HepG2 (cell line): Measurements from ENCODE around the gene CDC6. TPM values are rescaled to one million over a fixed set of nuclear protein-coding genes. Genes with fewer than 3 reads are reported as not detected.

Experiments used
- BRD4 ChIP-seq: sonication (generic); formaldehyde crosslinking; IDR thresholded peaks from 2 replicates; pipeline ENCODE4 v1.4.0; 2020; ENCODE audit warnings: missing genetic modification reagents
- HDAC2 ChIP-seq: sonication (generic); formaldehyde crosslinking; IDR thresholded peaks from 2 replicates; pipeline ENCODE4 v1.4.0; 2020; ENCODE audit warnings: missing genetic modification reagents
- HES4 ChIP-seq: sonication (generic); formaldehyde crosslinking; IDR thresholded peaks from 2 replicates; pipeline ENCODE4 v1.9.0; 2021; ENCODE audit warnings: mild to moderate bottlenecking, missing genetic modification reagents, borderline replicate concordance
- MEIS2 ChIP-seq: sonication (generic); formaldehyde crosslinking; IDR thresholded peaks from 2 replicates; pipeline ENCODE4 v1.9.0; 2021; ENCODE audit warnings: mild to moderate bottlenecking, missing genetic modification reagents
- PRMT3 ChIP-seq: sonication (generic); formaldehyde crosslinking; IDR thresholded peaks from 2 replicates; pipeline ENCODE4 v1.8.1; 2022; ENCODE audit warnings: low read depth, mild to moderate bottlenecking, moderate library complexity, missing genetic modification reagents, borderline replicate concordance
- YEATS2 ChIP-seq: sonication (generic); formaldehyde crosslinking; IDR thresholded peaks from 2 replicates; pipeline ENCODE4 v1.4.0; 2020; ENCODE audit warnings: missing genetic modification reagents, borderline replicate concordance
- ZFP1 ChIP-seq: IDR thresholded peaks from 2 replicates; pipeline ENCODE4 v1.6.1; 2016
- ZFYVE20 ChIP-seq: sonication (generic); formaldehyde crosslinking; IDR thresholded peaks from 2 replicates; pipeline ENCODE4 v1.8.0; 2023; ENCODE audit warnings: low read depth, mild to moderate bottlenecking, moderate library complexity, missing genetic modification reagents, borderline replicate concordance
- ZNF34 ChIP-seq: sonication (generic); formaldehyde crosslinking; IDR thresholded peaks from 2 replicates; pipeline ENCODE4 v1.4.0; 2020; ENCODE audit warnings: mild to moderate bottlenecking, missing genetic modification reagents, borderline replicate concordance
- ZNF570 ChIP-seq: sonication (generic); formaldehyde crosslinking; IDR thresholded peaks from 2 replicates; pipeline ENCODE4 v1.4.0; 2020; ENCODE audit warnings: mild to moderate bottlenecking, missing genetic modification reagents, borderline replicate concordance
- ZNF720 ChIP-seq: sonication (generic); formaldehyde crosslinking; IDR thresholded peaks from 2 replicates; pipeline ENCODE4 v1.4.0; 2020; ENCODE audit warnings: missing genetic modification reagents
- polyA plus RNA-seq, 8 experiments: library from polyadenylated mRNA; depleted of rRNA in 3 of 8; stranded (reverse) in 7 of 8; unstranded in 1 of 8; fragments of >200 nt; fragmentation: Illumina TruSeq in 4 of 8; extraction: Trizol in 4 of 8; gene quantifications; 2 replicates each; pipeline versions ENCODE4 v1.2.1 to v1.2.3, GENCODE V29; 2011 to 2016; ENCODE audit warnings: low read depth in 4 of 8, missing spikeins in 1 of 8, mixed read lengths in 1 of 8; ENCODE audit not compliant: insufficient read depth in 1 of 8
- total RNA-seq, 5 experiments: library from RNA; depleted of rRNA; stranded (reverse); fragments of >200 nt; fragmentation: Illumina TruSeq; extraction: Trizol; gene quantifications; 2 replicates each; pipeline ENCODE4 v1.2.3, GENCODE V29; 2016; ENCODE audit warnings: low read depth in 1 of 5
- TF ChIP-seq, protein P1 (sequence below): sonication (generic); formaldehyde crosslinking; conservative IDR thresholded peaks from 2 replicates; pipeline ENCODE4 v1.5.0; 2020; ENCODE audit warnings: missing genetic modification reagents
- TF ChIP-seq, protein P2 (sequence below): sonication (generic); formaldehyde crosslinking; IDR thresholded peaks from 2 replicates; pipeline ENCODE4 v1.4.0; 2020; ENCODE audit warnings: missing genetic modification reagents, borderline replicate concordance
- TF ChIP-seq, protein P3 (sequence below): sonication (generic); formaldehyde crosslinking; IDR thresholded peaks from 2 replicates; pipeline ENCODE4 v1.5.0; 2020; ENCODE audit warnings: mild to moderate bottlenecking, missing genetic modification reagents
- TF ChIP-seq, protein P4 (sequence below): sonication (generic); formaldehyde crosslinking; IDR thresholded peaks from 2 replicates; pipeline ENCODE4 v1.4.0; 2020; ENCODE audit warnings: missing genetic modification reagents
- TF ChIP-seq, protein P5 (sequence below): fragments of 450-650 bp; IDR thresholded peaks from 2 replicates; pipeline ENCODE4 v1.6.1; 2017; ENCODE audit warnings: mild to moderate bottlenecking
- TF ChIP-seq, protein P6 (sequence below): IDR thresholded peaks from 2 replicates; pipeline ENCODE4 v1.6.1; 2012; ENCODE audit warnings: low read depth, low read length, improper control_type of control experiment

CDC6 gene
- total and polyA plus RNA-seq, 2 of the 13 experiments (the other 11 are each of a cell fraction or from before 2014, with no cell fraction given), result 17.4 to 114 TPM

DNA sequence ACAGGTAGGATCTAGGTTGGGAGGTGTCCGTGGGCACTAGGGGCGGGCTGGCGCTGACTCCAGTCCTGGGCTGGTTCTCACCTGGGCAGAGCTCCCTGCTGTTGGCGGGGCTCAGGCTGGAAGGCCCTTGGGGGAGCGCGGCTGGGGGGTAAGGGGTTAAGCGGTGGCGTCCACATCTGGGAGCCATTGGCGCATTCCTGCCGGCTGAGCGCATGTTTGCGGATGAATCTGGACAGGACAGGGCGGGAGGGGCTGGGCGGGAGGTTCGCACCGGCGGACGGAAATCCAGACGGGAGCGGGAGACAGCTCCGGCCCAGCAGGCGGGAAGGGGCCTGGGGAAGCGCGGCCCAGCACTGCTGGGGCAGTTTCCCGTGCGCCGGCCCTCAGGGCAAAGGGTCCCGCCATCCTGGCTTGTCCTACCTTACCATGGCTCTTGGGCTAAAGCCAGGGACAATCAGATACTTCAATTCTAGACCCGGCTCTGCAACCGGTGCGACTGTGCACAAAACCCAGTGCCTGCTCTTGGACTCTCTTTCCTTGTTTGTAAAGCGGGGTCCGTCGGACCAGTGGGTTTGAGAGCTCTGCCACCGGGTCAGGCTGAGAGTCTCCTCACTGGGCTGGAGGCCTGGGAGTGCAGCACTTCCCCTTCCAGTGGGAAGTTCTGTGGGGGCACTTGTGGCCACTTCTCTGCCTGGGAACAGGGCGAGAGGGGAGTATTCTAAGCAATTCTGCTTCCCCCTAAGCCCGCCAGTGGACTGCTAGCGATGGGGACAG, 29.1 kb downstream of the CDC6 start (continued):
- TF ChIP-seq, protein P1, sequence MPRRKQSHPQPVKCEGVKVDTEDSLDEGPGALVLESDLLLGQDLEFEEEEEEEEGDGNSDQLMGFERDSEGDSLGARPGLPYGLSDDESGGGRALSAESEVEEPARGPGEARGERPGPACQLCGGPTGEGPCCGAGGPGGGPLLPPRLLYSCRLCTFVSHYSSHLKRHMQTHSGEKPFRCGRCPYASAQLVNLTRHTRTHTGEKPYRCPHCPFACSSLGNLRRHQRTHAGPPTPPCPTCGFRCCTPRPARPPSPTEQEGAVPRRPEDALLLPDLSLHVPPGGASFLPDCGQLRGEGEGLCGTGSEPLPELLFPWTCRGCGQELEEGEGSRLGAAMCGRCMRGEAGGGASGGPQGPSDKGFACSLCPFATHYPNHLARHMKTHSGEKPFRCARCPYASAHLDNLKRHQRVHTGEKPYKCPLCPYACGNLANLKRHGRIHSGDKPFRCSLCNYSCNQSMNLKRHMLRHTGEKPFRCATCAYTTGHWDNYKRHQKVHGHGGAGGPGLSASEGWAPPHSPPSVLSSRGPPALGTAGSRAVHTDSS, result no peak
- TF ChIP-seq PRMT3, result no peak
- TF ChIP-seq ZNF570 (CRISPR knock-in tag), result 0 out of 2 replicates have a peak, but pooled peaks have one; percentile 67
- peak; percentile 54; the same call in 1 of the 2 replicates for TF ChIP-seq YEATS2 (CRISPR knock-in tag)
- TF ChIP-seq ZNF34, result no peak
- no peak; the same call in 1 of the 2 replicates for TF ChIP-seq HDAC2 (CRISPR knock-in tag)
- peak; percentile 54; the same call in 1 of the 2 replicates for TF ChIP-seq HES4 (CRISPR knock-in tag)
- TF ChIP-seq, protein P2, sequence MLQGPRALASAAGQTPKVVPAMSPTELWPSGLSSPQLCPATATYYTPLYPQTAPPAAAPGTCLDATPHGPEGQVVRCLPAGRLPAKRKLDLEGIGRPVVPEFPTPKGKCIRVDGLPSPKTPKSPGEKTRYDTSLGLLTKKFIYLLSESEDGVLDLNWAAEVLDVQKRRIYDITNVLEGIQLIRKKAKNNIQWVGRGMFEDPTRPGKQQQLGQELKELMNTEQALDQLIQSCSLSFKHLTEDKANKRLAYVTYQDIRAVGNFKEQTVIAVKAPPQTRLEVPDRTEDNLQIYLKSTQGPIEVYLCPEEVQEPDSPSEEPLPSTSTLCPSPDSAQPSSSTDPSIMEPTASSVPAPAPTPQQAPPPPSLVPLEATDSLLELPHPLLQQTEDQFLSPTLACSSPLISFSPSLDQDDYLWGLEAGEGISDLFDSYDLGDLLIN (CRISPR knock-in tag), result peak; percentile 47; the same call in 1 of the 2 replicates
- TF ChIP-seq, protein P3, sequence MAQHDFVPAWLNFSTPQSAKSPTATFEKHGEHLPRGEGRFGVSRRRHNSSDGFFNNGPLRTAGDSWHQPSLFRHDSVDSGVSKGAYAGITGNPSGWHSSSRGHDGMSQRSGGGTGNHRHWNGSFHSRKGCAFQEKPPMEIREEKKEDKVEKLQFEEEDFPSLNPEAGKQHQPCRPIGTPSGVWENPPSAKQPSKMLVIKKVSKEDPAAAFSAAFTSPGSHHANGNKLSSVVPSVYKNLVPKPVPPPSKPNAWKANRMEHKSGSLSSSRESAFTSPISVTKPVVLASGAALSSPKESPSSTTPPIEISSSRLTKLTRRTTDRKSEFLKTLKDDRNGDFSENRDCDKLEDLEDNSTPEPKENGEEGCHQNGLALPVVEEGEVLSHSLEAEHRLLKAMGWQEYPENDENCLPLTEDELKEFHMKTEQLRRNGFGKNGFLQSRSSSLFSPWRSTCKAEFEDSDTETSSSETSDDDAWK (CRISPR knock-in tag), result no peak
- no peak for TF ChIP-seq ZNF720
- TF ChIP-seq ZFP1 (CRISPR knock-in tag), result no peak
- TF ChIP-seq, protein P4, sequence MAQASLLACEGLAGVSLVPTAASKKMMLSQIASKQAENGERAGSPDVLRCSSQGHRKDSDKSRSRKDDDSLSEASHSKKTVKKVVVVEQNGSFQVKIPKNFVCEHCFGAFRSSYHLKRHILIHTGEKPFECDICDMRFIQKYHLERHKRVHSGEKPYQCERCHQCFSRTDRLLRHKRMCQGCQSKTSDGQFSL (CRISPR knock-in tag), result peak; percentile 79
- TF ChIP-seq, protein P5, sequence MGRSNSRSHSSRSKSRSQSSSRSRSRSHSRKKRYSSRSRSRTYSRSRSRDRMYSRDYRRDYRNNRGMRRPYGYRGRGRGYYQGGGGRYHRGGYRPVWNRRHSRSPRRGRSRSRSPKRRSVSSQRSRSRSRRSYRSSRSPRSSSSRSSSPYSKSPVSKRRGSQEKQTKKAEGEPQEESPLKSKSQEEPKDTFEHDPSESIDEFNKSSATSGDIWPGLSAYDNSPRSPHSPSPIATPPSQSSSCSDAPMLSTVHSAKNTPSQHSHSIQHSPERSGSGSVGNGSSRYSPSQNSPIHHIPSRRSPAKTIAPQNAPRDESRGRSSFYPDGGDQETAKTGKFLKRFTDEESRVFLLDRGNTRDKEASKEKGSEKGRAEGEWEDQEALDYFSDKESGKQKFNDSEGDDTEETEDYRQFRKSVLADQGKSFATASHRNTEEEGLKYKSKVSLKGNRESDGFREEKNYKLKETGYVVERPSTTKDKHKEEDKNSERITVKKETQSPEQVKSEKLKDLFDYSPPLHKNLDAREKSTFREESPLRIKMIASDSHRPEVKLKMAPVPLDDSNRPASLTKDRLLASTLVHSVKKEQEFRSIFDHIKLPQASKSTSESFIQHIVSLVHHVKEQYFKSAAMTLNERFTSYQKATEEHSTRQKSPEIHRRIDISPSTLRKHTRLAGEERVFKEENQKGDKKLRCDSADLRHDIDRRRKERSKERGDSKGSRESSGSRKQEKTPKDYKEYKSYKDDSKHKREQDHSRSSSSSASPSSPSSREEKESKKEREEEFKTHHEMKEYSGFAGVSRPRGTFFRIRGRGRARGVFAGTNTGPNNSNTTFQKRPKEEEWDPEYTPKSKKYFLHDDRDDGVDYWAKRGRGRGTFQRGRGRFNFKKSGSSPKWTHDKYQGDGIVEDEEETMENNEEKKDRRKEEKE, result no peak
- 0 out of 2 replicates have a peak, but pooled peaks have one; percentile 39 for TF ChIP-seq ZFYVE20
- TF ChIP-seq, protein P6, sequence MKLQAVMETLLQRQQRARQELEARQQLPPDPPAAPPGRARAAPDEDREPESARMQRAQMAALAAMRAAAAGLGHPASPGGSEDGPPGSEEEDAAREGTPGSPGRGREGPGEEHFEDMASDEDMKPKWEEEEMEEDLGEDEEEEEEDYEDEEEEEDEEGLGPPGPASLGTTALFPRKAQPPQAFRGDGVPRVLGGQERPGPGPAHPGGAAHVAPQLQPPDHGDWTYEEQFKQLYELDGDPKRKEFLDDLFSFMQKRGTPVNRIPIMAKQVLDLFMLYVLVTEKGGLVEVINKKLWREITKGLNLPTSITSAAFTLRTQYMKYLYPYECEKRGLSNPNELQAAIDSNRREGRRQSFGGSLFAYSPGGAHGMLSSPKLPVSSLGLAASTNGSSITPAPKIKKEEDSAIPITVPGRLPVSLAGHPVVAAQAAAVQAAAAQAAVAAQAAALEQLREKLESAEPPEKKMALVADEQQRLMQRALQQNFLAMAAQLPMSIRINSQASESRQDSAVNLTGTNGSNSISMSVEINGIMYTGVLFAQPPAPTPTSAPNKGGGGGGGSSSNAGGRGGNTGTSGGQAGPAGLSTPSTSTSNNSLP, result no peak
- TF ChIP-seq MEIS2 (CRISPR knock-in tag), result peak; percentile 78; the same call in 1 of the 2 replicates
- TF ChIP-seq BRD4 (CRISPR knock-in tag), result peak; percentile 77; the same call in 1 of the 2 replicates
